Nephron progenitor cell (in vitro differentiated cells): ENCODE data around the gene MRPL10.

Source experiments
- DNase-seq: peaks from one replicate; pipeline ENCODE4 v3.0.0; 2021
- H3K27ac Mint-ChIP-seq: 2 replicates; pipeline ENCODE4 v1.8.0; 2021; ENCODE audit warnings: mild to moderate bottlenecking, moderate library complexity, mixed read lengths
- H3K27me3 Mint-ChIP-seq: 2 replicates; pipeline ENCODE4 v1.8.0; 2021; ENCODE audit warnings: mild to moderate bottlenecking, low read depth, mixed read lengths; ENCODE audit not compliant: poor library complexity
- H3K36me3 Mint-ChIP-seq: 2 replicates; pipeline ENCODE4 v1.8.0; 2021; ENCODE audit warnings: low read depth, mixed read lengths
- H3K4me1 Mint-ChIP-seq: 2 replicates; pipeline ENCODE4 v1.8.0; 2021; ENCODE audit warnings: mixed read lengths
- H3K4me3 Mint-ChIP-seq: 2 replicates; pipeline ENCODE4 v1.8.0; 2021; ENCODE audit warnings: mild to moderate bottlenecking, moderate library complexity, mixed read lengths
- H3K9me3 Mint-ChIP-seq: 2 replicates; pipeline ENCODE4 v1.8.0; 2021; ENCODE audit warnings: mild to moderate bottlenecking, moderate library complexity, mixed read lengths
- TF ChIP-seq, protein P1 (sequence below): fragments of 200-600 bp; sonication (generic); IDR thresholded peaks from 2 replicates; pipeline ENCODE4 v1.5.0; 2021; ENCODE audit warnings: antibody characterized with exemption

MRPL10 gene

GRCh38 chr17:47792457-47792856 lies 38.9 kb downstream of the MRPL10 start:
- Mint-ChIP-seq H3K27ac (no peak overlapping the region), H3K4me1 (no peaks in the 10 kb centered on the region), H3K27me3 (peaks cover 97% of the 10 kb centered on the region), H3K9me3 (no peaks in the 10 kb centered on the region), H3K36me3 (no peaks in the 10 kb centered on the region), H3K4me3 (no peak overlapping the region)
- DNase-seq = no peak
- TF ChIP-seq, protein P1, sequence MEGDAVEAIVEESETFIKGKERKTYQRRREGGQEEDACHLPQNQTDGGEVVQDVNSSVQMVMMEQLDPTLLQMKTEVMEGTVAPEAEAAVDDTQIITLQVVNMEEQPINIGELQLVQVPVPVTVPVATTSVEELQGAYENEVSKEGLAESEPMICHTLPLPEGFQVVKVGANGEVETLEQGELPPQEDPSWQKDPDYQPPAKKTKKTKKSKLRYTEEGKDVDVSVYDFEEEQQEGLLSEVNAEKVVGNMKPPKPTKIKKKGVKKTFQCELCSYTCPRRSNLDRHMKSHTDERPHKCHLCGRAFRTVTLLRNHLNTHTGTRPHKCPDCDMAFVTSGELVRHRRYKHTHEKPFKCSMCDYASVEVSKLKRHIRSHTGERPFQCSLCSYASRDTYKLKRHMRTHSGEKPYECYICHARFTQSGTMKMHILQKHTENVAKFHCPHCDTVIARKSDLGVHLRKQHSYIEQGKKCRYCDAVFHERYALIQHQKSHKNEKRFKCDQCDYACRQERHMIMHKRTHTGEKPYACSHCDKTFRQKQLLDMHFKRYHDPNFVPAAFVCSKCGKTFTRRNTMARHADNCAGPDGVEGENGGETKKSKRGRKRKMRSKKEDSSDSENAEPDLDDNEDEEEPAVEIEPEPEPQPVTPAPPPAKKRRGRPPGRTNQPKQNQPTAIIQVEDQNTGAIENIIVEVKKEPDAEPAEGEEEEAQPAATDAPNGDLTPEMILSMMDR = no peak

GRCh38 chr17:47791025-47791424 lies 40.3 kb downstream of the MRPL10 start:
- no peak for DNase-seq
- no peaks in the 10 kb centered on the region for H3K9me3 Mint-ChIP-seq
- peak overlapping the region; percentile 44 for H3K4me3 Mint-ChIP-seq
- peaks cover 100% of the 10 kb centered on the region for H3K27me3 Mint-ChIP-seq
- no peaks in the 10 kb centered on the region for H3K36me3 Mint-ChIP-seq
- TF ChIP-seq, protein P1 = no peak
- no peak overlapping the region for H3K27ac Mint-ChIP-seq
- H3K4me1 Mint-ChIP-seq = no peaks in the 10 kb centered on the region

GRCh38 chr17:47789611-47790561 lies 41.5 kb downstream of the MRPL10 start:
- H3K36me3 Mint-ChIP-seq = no peaks in the 10 kb centered on the region
- DNase-seq = peak; percentile 70
- peak overlapping the region; percentile 73 for H3K4me3 Mint-ChIP-seq
- TF ChIP-seq, protein P1 = peak; percentile 34
- no peaks in the 10 kb centered on the region for H3K9me3 Mint-ChIP-seq
- no peaks in the 10 kb centered on the region for H3K4me1 Mint-ChIP-seq
- peaks cover 99% of the 10 kb centered on the region for H3K27me3 Mint-ChIP-seq
- H3K27ac Mint-ChIP-seq = no peak overlapping the region

DNA sequence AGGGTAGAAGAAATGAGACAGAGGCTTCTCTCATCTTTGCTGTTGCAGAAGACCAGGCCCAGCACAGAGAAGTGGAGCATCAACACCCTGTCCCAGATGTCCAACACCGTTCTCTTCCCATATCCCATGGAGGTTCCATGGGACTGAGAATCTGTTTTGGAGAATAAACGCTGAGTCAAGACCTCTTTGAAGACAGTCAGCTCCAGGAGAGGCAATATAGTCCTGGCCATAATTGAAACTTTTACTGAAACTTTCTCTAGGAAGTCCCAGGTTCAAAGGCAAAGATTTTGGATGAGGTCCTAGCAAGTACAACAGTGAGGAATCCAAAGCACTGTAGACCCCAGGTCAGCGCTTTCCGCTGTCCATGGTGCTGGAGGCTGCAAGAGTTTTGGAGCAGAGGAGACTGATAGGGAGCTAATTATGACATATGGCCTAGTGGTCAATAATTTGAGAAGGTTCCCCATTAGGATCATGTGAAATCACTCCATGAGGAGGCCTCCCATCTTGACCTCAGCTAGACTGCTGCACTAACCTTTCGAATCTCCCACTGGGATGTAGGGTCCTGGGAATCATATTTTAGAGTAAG lies 45.7 kb downstream of the MRPL10 start:
- TF ChIP-seq, protein P1 = no peak
- H3K9me3 Mint-ChIP-seq = no peaks in the 10 kb centered on the region
- peaks cover 95% of the 10 kb centered on the region for H3K27me3 Mint-ChIP-seq
- peak; percentile 91 for DNase-seq
- H3K27ac Mint-ChIP-seq = no peak overlapping the region
- no peaks in the 10 kb centered on the region for H3K4me1 Mint-ChIP-seq
- H3K36me3 Mint-ChIP-seq = no peaks in the 10 kb centered on the region
- no peak overlapping the region for H3K4me3 Mint-ChIP-seq

- H3K4me3 Mint-ChIP-seq = no peak overlapping the region
- H3K27me3 Mint-ChIP-seq = peaks cover 67% of the 10 kb centered on the region
- H3K36me3 Mint-ChIP-seq = no peaks in the 10 kb centered on the region
- no peak for DNase-seq
- no peak overlapping the region for H3K27ac Mint-ChIP-seq
- TF ChIP-seq, protein P1 = no peak
- H3K9me3 Mint-ChIP-seq = no peaks in the 10 kb centered on the region
- no peaks in the 10 kb centered on the region for H3K4me1 Mint-ChIP-seq
These were observed 49.9 kb downstream of the MRPL10 start for GRCh38 chr17:47781397-47781796.
